Measurements from ENCODE around the gene CLSTN1.

CLSTN1 gene

DNA sequence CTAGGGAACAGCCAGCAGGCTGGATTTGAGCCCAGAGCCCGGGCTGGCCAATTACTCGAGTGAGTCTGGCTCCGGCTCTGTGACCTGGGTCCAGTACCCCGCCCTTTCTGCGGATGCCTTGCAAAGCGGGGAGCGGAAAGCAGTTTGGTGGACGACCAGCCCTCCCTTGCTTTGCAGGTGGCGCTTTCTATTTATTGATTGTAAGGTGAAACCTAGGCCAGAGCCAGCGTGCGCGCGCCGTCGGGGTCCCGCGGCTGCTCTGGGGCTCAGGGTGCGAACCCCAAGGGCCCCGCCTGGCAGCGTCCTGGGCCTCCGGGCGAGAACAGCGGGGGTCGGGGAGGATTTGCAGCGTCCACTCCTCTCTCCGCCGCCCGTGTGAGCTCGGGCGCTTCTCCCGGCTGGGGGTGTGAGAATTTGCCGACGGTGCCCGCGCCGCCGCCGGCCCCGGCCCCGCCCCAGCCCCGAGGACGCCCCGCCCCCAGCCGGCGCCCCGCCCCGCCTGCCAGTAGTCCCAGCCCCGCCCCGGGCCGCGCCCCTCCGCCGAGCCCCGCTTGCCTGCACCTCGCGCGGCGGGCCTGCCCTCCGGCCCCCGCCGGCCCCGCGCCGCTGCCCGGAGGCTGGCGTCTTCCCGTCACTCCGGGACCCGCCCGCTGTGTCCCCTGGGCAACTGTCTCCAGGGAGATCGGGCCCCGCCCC is 134.6 kb downstream of the CLSTN1 start:
- Histone ChIP-seq H3K79me2 (ENCODE audit: insufficient read depth, low read length) (peaks cover 93% of the 10 kb centered on the region), H3K4me1 (ENCODE audit: insufficient read depth, low read length) (peaks cover 30% of the 10 kb centered on the region), H3K27ac (ENCODE audit: low read length) (peak overlapping the region; percentile 58), H3K9ac (ENCODE audit: low read depth, low read length) (peak overlapping the region; percentile 52), H3K4me2 (ENCODE audit: insufficient read depth, low read length) (peak overlapping the region; percentile 81), H3K27me3 (ENCODE audit: insufficient read depth, low read length, poor library complexity) (no peaks in the 10 kb centered on the region), H3K9me3 (ENCODE audit: insufficient read depth, low read length, severe bottlenecking) (no peaks in the 10 kb centered on the region), H2AFZ (ENCODE audit: low read depth, low read length) (no peak overlapping the region; the same call in 1 of the 2 replicates), H3K36me3 (ENCODE audit: insufficient read depth, low read length) (peaks cover 41% of the 10 kb centered on the region), H4K20me1 (ENCODE audit: insufficient read depth, low read length) (peaks cover 73% of the 10 kb centered on the region), H3K4me3 (ENCODE audit: low read depth in 1 of 2, low read length in 2 of 2) (peak overlapping the region; percentile 38 to 56; a peak in 3 of 4 replicates)
- TF ChIP-seq, protein P1, sequence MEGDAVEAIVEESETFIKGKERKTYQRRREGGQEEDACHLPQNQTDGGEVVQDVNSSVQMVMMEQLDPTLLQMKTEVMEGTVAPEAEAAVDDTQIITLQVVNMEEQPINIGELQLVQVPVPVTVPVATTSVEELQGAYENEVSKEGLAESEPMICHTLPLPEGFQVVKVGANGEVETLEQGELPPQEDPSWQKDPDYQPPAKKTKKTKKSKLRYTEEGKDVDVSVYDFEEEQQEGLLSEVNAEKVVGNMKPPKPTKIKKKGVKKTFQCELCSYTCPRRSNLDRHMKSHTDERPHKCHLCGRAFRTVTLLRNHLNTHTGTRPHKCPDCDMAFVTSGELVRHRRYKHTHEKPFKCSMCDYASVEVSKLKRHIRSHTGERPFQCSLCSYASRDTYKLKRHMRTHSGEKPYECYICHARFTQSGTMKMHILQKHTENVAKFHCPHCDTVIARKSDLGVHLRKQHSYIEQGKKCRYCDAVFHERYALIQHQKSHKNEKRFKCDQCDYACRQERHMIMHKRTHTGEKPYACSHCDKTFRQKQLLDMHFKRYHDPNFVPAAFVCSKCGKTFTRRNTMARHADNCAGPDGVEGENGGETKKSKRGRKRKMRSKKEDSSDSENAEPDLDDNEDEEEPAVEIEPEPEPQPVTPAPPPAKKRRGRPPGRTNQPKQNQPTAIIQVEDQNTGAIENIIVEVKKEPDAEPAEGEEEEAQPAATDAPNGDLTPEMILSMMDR (IDR thresholded peaks at IDR 0.05; ENCODE audit: borderline replicate concordance, extremely low read depth, low read length, poor library complexity, severe bottlenecking), result no peak
- TF ChIP-seq EZH2 (IDR thresholded peaks at IDR 0.05; ENCODE audit: borderline replicate concordance, low read depth, low read length, severe bottlenecking), result no peak
- ATAC-seq (ENCODE audit: insufficient read depth, low read depth) (peak; percentile 85), DNase-seq (peak; percentile 82)

DNA sequence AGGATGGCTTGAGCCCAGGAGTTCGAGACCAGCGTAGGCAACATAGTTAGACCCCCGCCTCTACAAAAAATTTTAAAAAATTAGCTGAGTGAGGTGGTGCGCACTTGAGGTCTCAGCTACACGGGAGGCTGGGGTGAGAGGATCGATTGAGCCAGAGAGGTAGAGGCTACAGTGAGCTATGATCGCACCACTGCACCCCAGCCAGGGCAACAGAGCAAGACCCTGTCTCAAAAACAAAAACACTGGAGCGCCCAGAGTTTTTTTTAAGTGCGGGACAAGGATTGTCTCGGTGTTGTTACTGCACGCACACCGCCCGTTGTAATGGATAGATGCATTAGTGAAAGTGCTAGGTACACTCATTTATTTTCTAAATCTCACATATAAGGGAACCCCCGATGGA is 135.2 kb downstream of the CLSTN1 start:
- H3K4me1 ChIP-seq (ENCODE audit: insufficient read depth, low read length), result peaks cover 30% of the 10 kb centered on the region
- peaks cover 93% of the 10 kb centered on the region for H3K79me2 ChIP-seq (ENCODE audit: insufficient read depth, low read length)
- H2AFZ ChIP-seq (ENCODE audit: low read depth, low read length), result no peak overlapping the region; the same call in 1 of the 2 replicates
- no peaks in the 10 kb centered on the region for H3K27me3 ChIP-seq (ENCODE audit: insufficient read depth, low read length, poor library complexity)
- H3K27ac ChIP-seq (ENCODE audit: low read length), result peak overlapping the region; percentile 58; the same call in 1 of the 2 replicates
- H3K9me3 ChIP-seq (ENCODE audit: insufficient read depth, low read length, severe bottlenecking), result no peaks in the 10 kb centered on the region
- TF ChIP-seq, protein P1 (IDR thresholded peaks at IDR 0.05; ENCODE audit: borderline replicate concordance, extremely low read depth, low read length, poor library complexity, severe bottlenecking), result no peak
- no peak for TF ChIP-seq EZH2 (IDR thresholded peaks at IDR 0.05; ENCODE audit: borderline replicate concordance, low read depth, low read length, severe bottlenecking)
- peak overlapping the region; percentile 38 to 56; a peak in 3 of 4 replicates for H3K4me3 ChIP-seq (ENCODE audit: low read depth in 1 of 2, low read length in 2 of 2)
- peak overlapping the region; percentile 52 for H3K9ac ChIP-seq (ENCODE audit: low read depth, low read length)
- DNase-seq (no peak), ATAC-seq (ENCODE audit: insufficient read depth, low read depth) (no peak)
- peak overlapping the region; percentile 81 for H3K4me2 ChIP-seq (ENCODE audit: insufficient read depth, low read length)
- H3K36me3 ChIP-seq (ENCODE audit: insufficient read depth, low read length), result peaks cover 39% of the 10 kb centered on the region
- peaks cover 74% of the 10 kb centered on the region for H4K20me1 ChIP-seq (ENCODE audit: insufficient read depth, low read length)

DNA sequence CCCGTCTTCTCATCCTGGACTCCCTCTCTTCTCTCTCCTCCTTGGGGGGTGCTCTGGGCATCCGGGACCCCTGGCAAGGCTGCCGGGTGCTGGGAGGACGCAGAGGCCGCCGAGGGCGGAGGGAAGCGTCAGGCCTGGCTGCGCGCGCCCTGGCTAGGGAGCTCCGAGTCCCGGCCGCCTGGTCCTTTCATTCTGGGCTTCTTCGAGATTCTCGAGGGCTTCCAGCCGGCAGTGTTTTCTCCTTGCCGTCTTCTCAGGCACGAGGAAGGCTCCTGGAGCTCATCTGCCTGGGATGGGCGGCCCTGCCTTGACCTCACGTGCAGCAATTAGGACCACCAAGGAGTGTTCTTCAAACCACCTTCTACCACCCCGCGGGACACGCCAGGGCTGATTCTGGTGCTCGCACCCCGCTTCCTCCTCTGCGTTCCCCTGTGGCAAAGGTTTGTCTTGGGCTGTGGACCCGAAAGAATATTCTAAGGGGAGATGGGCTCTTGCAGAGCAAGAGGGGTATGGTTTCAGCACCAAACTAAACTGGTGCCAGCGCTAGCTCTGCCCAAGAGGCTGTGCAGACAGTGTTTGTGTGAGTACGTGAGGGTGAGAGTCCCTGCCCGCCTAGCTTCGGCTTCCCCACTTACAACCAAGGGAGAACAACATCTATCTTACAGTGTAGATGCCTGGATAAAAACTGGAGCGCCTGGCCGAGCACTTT is 135.7 kb downstream of the CLSTN1 start:
- Histone ChIP-seq H3K9ac (ENCODE audit: low read depth, low read length) (peak overlapping the region; percentile 52; the same call in 1 of the 2 replicates), H4K20me1 (ENCODE audit: insufficient read depth, low read length) (peaks cover 76% of the 10 kb centered on the region), H3K9me3 (ENCODE audit: insufficient read depth, low read length, severe bottlenecking) (no peaks in the 10 kb centered on the region), H3K27me3 (ENCODE audit: insufficient read depth, low read length, poor library complexity) (no peaks in the 10 kb centered on the region), H3K4me3 (ENCODE audit: low read depth in 1 of 2, low read length in 2 of 2) (peak overlapping the region in 1 of 2 experiments; percentile 56; a peak in 2 of 4 replicates), H3K27ac (ENCODE audit: low read length) (no peak overlapping the region), H3K4me1 (ENCODE audit: insufficient read depth, low read length) (peaks cover 30% of the 10 kb centered on the region), H3K4me2 (ENCODE audit: insufficient read depth, low read length) (peak overlapping the region; percentile 81), H2AFZ (ENCODE audit: low read depth, low read length) (no peak overlapping the region), H3K79me2 (ENCODE audit: insufficient read depth, low read length) (peaks cover 92% of the 10 kb centered on the region), H3K36me3 (ENCODE audit: insufficient read depth, low read length) (peaks cover 40% of the 10 kb centered on the region)
- DNase-seq (no peak), ATAC-seq (ENCODE audit: insufficient read depth, low read depth) (no peak)
- TF ChIP-seq, protein P1 (IDR thresholded peaks at IDR 0.05; ENCODE audit: borderline replicate concordance, extremely low read depth, low read length, poor library complexity, severe bottlenecking), result no peak
- TF ChIP-seq EZH2 (IDR thresholded peaks at IDR 0.05; ENCODE audit: borderline replicate concordance, low read depth, low read length, severe bottlenecking), result no peak
